Measurements from ENCODE around the gene RBKS.
A peak's percentile ranks its signal among the peaks of the same experiment; 100 is the strongest.

Gene RBKS

GRCh38 chr2:27829791-27830190 is 60.4 kb downstream of the RBKS start:
- no peak for DNase-seq

GRCh38 chr2:27828305-27828704 is 61.9 kb downstream of the RBKS start:
- peak; percentile 3 for DNase-seq

- DNase-seq: no peak
Measured at GRCh38 chr2:27824401-27824800, 65.8 kb downstream of the RBKS start.

- DNase-seq: no peak
Measured at GRCh38 chr2:27823569-27823968, 66.6 kb downstream of the RBKS start.

- no peak for DNase-seq
Measured at GRCh38 chr2:27823135-27823534, 67.1 kb downstream of the RBKS start.

GRCh38 chr2:27822049-27822448 is 68.1 kb downstream of the RBKS start:
- DNase-seq: no peak

- no peak for DNase-seq
Measured at GRCh38 chr2:27815860-27816438, 74.2 kb downstream of the RBKS start.

GRCh38 chr2:27814758-27815157 is 75.4 kb downstream of the RBKS start:
- no peak for DNase-seq

- no peak for DNase-seq
Measured at GRCh38 chr2:27811768-27812167, 78.4 kb downstream of the RBKS start.

GRCh38 chr2:27810455-27810854 is 79.7 kb downstream of the RBKS start:
- no peak for DNase-seq

- no peak for DNase-seq
Measured at GRCh38 chr2:27809761-27810241, 80.4 kb downstream of the RBKS start.

- no peak for DNase-seq
Measured at GRCh38 chr2:27808984-27809383, 81.2 kb downstream of the RBKS start.

- no peak for DNase-seq
Measured at GRCh38 chr2:27808418-27808817, 81.8 kb downstream of the RBKS start.

GRCh38 chr2:27807476-27807875 is 82.7 kb downstream of the RBKS start:
- no peak for DNase-seq

GRCh38 chr2:27806311-27807059 is 83.7 kb downstream of the RBKS start:
- DNase-seq: no peak

- DNase-seq: no peak
Measured at GRCh38 chr2:27805180-27805579, 85.0 kb downstream of the RBKS start.

GRCh38 chr2:27804146-27804545 is 86.0 kb downstream of the RBKS start:
- DNase-seq: no peak

GRCh38 chr2:27803046-27803445 is 87.1 kb downstream of the RBKS start:
- no peak for DNase-seq

- no peak for DNase-seq
Measured at GRCh38 chr2:27802547-27802946, 87.6 kb downstream of the RBKS start.

GRCh38 chr2:27800856-27801255 is 89.3 kb downstream of the RBKS start:
- DNase-seq: no peak

- DNase-seq: no peak
Measured at GRCh38 chr2:27799646-27800010, 90.6 kb downstream of the RBKS start.

- DNase-seq: no peak
Measured at GRCh38 chr2:27798948-27799645, 91.1 kb downstream of the RBKS start.

GRCh38 chr2:27798486-27798885 is 91.7 kb downstream of the RBKS start:
- no peak for DNase-seq

- DNase-seq: no peak
Measured at GRCh38 chr2:27797841-27798240, 92.3 kb downstream of the RBKS start.
